ENCODE data around the gene FCHO1.

The FCHO1 gene

DNA sequence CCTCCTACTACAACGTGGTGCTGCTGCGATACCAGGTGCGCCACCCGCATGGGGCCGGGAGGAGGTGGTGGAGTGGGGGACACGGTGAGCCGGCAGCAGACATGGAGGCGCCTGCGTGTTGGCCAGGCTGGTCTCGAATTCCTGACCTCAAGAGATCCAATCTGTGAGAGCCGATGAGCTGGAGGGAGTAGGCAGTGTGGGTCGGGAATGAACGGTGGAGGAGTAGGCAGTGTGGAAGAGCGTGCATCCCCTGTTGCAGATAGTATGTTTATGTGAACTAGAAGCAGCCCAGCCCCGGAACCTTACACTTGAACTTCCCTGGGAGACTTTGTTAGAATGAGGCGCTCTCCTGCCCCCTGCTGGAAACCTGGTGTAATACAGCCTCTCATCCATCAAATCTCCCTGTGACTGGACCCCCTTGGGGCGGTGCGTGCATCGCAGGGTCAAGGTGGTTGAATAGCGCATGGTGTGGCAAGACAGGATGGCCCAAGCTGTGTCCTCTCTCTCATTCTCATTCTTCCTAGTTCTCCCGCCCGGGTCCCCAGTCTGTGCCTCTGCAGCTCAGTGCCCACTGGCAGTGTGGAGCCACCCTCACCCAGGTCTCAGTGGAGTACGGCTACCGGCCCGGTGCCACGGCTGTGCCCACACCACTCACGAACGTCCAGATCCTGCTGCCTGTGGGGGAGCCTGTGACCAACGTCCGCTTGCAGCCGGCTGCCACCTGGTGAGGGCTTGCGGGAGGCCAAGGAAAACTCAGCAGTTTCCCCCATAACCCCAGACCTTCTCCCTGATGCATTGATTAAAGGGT is 33.1 kb downstream of the FCHO1 start:
- TF ChIP-seq CTCF (conservative IDR thresholded peaks at IDR 0.05; ENCODE audit: low read depth, low read length): peak; percentile 84
- no peak for DNase-seq (ENCODE audit: low read depth)
- no peak overlapping the region for H3K4me3 ChIP-seq (ENCODE audit: low read length)

- no peak overlapping the region for H3K4me3 ChIP-seq (ENCODE audit: low read length)
- TF ChIP-seq CTCF (conservative IDR thresholded peaks at IDR 0.05; ENCODE audit: low read depth, low read length): no peak
- no peak for DNase-seq (ENCODE audit: low read depth)
Measured at GRCh38 chr19:17787274-17787913, 36.1 kb downstream of the FCHO1 start.

DNA sequence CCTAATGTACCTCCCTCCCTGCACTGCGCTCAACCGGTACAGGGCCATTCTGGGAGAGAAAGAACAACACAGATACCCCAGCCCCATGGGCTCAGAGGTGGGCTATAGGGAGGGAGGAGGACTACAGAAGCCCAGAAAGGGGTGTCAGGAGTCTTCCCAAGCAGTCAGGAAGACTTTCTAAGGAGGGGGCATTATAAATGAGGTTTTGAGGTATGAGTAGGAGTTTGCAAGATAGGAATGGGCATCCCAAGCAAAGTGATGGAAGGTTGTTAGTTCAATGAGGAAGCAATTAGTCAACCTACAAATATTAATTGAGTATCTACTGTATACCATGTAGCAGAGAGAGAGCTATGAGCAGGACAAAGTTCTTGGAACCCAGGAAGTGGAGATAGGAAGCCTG is 37.4 kb downstream of the FCHO1 start:
- no peak overlapping the region for H3K4me3 ChIP-seq (ENCODE audit: low read length)
- no peak for TF ChIP-seq CTCF (conservative IDR thresholded peaks at IDR 0.05; ENCODE audit: low read depth, low read length)
- DNase-seq (ENCODE audit: low read depth): no peak

DNA sequence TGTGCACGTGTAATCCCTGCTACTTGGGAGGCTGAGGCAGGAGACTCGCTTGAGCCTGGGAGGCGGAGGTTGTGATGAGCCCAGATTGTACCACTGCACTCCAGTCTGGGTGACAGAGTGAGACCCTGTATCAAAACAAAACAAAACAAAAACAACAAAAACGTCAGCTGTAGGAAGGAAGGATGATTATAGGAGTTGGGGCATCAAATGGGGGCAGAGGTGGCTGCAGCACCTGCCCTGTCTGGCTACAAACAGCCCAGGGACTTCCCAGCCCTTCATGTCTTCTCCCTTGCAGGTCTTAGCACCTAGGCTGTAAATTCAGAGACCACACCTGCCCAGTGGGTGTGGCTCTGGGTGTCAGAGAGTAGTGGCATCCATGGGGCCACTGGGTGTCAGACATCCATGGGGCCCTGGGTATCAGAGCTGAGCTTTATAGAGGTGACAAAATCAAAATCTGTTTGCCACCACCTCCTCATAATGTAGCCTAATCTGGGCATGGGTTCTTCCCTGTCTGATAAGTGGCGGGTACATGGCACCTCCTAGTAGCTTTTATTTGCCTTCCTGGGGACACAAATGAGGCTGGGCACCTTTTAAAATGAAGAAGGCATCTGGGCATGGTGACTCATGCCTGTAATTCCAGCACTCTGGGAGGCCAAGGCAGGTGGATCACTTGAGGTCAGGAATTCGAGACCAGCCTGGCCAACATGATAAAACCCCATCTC is 38.9 kb downstream of the FCHO1 start:
- TF ChIP-seq CTCF (conservative IDR thresholded peaks at IDR 0.05; ENCODE audit: low read depth, low read length): no peak
- no peak for DNase-seq (ENCODE audit: low read depth)
- H3K4me3 ChIP-seq (ENCODE audit: low read length): no peak overlapping the region

DNA sequence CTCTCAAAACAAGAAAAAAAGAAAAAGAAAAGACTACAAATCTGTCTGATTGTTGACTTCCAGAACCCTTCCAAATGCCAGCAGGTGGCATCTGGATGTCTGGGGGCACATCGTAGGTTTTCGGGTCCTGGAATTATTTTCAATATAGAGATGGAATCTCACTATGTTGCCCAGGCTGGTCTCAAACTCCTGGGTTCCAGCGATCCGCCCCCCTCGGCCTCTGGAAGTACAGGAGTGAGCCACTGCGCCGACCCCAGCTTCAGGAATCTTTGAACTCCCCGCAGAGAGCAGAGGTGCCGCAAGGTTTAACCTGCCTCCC is 43.1 kb downstream of the FCHO1 start:
- TF ChIP-seq CTCF (conservative IDR thresholded peaks at IDR 0.05; ENCODE audit: low read depth, low read length): no peak

DNA sequence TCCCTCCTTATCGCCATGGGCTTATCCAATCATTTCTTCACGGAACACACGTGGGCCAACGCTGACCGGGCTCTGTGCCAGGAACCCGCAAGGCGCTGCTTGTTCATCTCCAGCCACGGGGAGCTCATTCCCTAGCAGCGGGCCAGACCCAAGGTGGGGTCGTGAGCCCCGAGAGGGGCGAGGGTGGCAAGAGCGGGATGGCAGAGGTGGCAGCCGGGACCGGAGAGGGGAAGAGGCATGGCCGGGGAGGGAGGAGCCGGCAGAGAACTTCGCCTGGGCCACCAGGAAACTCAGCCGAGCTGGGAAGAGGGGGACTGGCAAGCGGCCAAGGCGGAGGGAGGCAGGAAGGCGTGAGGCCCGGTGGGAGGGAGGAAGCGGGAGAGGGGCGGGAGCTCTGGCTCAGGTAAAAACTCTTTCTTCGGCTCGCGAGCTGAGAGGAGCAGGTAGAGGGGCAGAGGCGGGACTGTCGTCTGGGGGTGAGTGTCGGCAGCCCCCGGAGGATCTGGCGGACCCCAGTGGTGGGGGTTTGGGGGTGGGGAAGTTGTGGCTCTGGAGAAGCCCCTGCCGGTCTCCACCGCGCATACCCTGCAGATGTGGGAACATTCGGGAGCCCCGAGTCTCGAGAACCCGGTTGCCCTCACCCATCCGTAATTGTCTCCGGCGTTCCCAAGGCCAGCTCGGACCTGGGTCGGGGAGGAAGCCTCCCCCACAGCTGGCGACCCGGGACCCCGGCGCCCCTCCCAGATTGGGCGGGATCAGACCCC is 43.6 kb downstream of the FCHO1 start, which contains the start of gene B3GNT3:
B3GNT3 (plus strand) TSS at position 408 of the 764 bp plus-strand sequence. CDS start 12,670 bp downstream, outside the sequence.
- DNase-seq (ENCODE audit: low read depth): no peak
- no peak within 1 kb of the TSS for H3K4me3 ChIP-seq (ENCODE audit: low read length)
- no peak for TF ChIP-seq CTCF (conservative IDR thresholded peaks at IDR 0.05; ENCODE audit: low read depth, low read length)

More for the DNA sequence above, 43.1 kb downstream of the FCHO1 start:
- no peak for DNase-seq (ENCODE audit: low read depth)
- H3K4me3 ChIP-seq (ENCODE audit: low read length): no peak overlapping the region
